B cell (primary cell): ENCODE measurements around the gene ATOSA. TPM values are rescaled to one million over a fixed set of nuclear protein-coding genes. Genes with fewer than 3 reads are reported as not detected.

ENCODE experiments used
- ATAC-seq: fragments of 200-7000 bp; cut with Tn5 transposase; one replicate; pipeline ENCODE4 v1.10.0; 2021; ENCODE audit warnings: low read depth, mild to moderate bottlenecking, moderate number of reproducible peaks, moderate library complexity
- CTCF ChIA-PET: fragments of 350-600 bp; sonication (Branson Sonifier 250); formaldehyde crosslinking; loops from one replicate; lab custom pipeline; 2021; ENCODE audit warnings: antibody characterized with exemption, inconsistent platforms; lab: Charles Lee
- POLR2A ChIA-PET: fragments of 350-600 bp; sonication (Branson Sonifier 250); formaldehyde crosslinking; loops from one replicate; lab custom pipeline; 2021; ENCODE audit warnings: antibody characterized with exemption; lab: Charles Lee
- DNase-seq: peaks from one replicate; pipeline ENCODE4 v3.0.0; 2013
- H2AFZ ChIP-seq: 2 replicates; pipeline ENCODE4 v1.6.1; 2012; ENCODE audit warnings: mild to moderate bottlenecking, low read depth, low read length; ENCODE audit not compliant: insufficient read depth, poor library complexity, severe bottlenecking
- H3K27ac ChIP-seq, 2 donors: 1 replicate in 1 of 2; 2 replicates in 1 of 2; pipeline ENCODE4 v1.5.1; 2012 to 2013; ENCODE audit warnings: low read length in 2 of 2, mild to moderate bottlenecking in 2 of 2, moderate library complexity in 1 of 2
- H3K27me3 ChIP-seq, 4 experiments: fragments of 200-600 bp in 1 of 4; sonication (generic) in 1 of 4; replicated peaks in 1 of 4; 1 replicate in 2 of 4; 2 replicates in 2 of 4; pipeline versions ENCODE4 v1.6.1 to v1.7.0; 2013 to 2016; ENCODE audit warnings: low read length in 3 of 4, mild to moderate bottlenecking in 2 of 4, mixed read lengths in 1 of 4, moderate library complexity in 1 of 4; ENCODE audit not compliant: insufficient read depth in 4 of 4, control insufficient read depth in 3 of 4; ENCODE audit errors: control extremely low read depth in 1 of 4
- H3K36me3 ChIP-seq, 2 experiments: replicated peaks in 1 of 2; 1 replicate in 1 of 2; 2 replicates in 1 of 2; pipeline versions ENCODE4 v1.6.1 to v1.7.1; 2013; ENCODE audit warnings: low read length in 1 of 2; ENCODE audit not compliant: insufficient read depth in 2 of 2, control insufficient read depth in 1 of 2; ENCODE audit errors: control extremely low read depth in 1 of 2, extremely low read depth in 1 of 2
- H3K4me1 ChIP-seq, 2 donors: fragments of 200-600 bp in 1 of 2; sonication (generic) in 1 of 2; 1 replicate in 1 of 2; 2 replicates in 1 of 2; pipeline versions ENCODE4 v1.5.1 to v1.6.1; 2013 to 2017; ENCODE audit warnings: low read length in 2 of 2; ENCODE audit not compliant: control insufficient read depth in 2 of 2, insufficient read depth in 2 of 2
- H3K4me2 ChIP-seq: replicated peaks from 2 replicates; pipeline ENCODE3; 2012; ENCODE audit warnings: mild to moderate bottlenecking, low read depth, low read length; ENCODE audit not compliant: poor library complexity, severe bottlenecking
- H3K4me3 ChIP-seq, 5 experiments: fragments of 200-600 bp in 1 of 5; sonication (generic) in 1 of 5; 1 replicate in 3 of 5; 2 replicates in 2 of 5; pipeline versions ENCODE4 v1.5.1 to v1.7.0; 2011 to 2016; ENCODE audit warnings: low read length in 4 of 5, mild to moderate bottlenecking in 4 of 5, low read depth in 2 of 5, control low read depth in 1 of 5, moderate library complexity in 1 of 5; ENCODE audit not compliant: insufficient read depth in 1 of 5; ENCODE audit errors: control extremely low read depth in 1 of 5, extremely low read depth in 1 of 5
- H3K79me2 ChIP-seq: fragments of 200-600 bp; sonication (generic); one replicate; pipeline ENCODE4 v1.6.0; 2016; ENCODE audit warnings: low read length; ENCODE audit not compliant: control insufficient read depth, insufficient read depth
- H3K9ac ChIP-seq: fragments of 200-600 bp; sonication (generic); 2 replicates; pipeline ENCODE4 v1.6.1; 2017; ENCODE audit warnings: mild to moderate bottlenecking, low read length, moderate library complexity
- H3K9me3 ChIP-seq, 3 donors: one replicate each; pipeline versions ENCODE4 v1.6.1 to v1.7.1; 2013; ENCODE audit warnings: low read length in 2 of 3; ENCODE audit not compliant: control insufficient read depth in 2 of 3, insufficient read depth in 1 of 3; ENCODE audit errors: control extremely low read depth in 1 of 3
- H4K20me1 ChIP-seq: 2 replicates; pipeline ENCODE4 v1.6.0; 2012; ENCODE audit warnings: mild to moderate bottlenecking, low read length; ENCODE audit not compliant: insufficient read depth, control insufficient read depth, poor library complexity, severe bottlenecking
- H3K27ac Mint-ChIP-seq: one replicate; pipeline ENCODE4 v1.8.0; 2021; ENCODE audit warnings: mixed read lengths
- H3K27me3 Mint-ChIP-seq: one replicate; pipeline ENCODE4 v1.8.0; 2021; ENCODE audit warnings: mixed read lengths
- H3K4me1 Mint-ChIP-seq: one replicate; pipeline ENCODE4 v1.8.0; 2021; ENCODE audit warnings: mixed read lengths
- H3K4me3 Mint-ChIP-seq: one replicate; pipeline ENCODE4 v1.8.0; 2021; ENCODE audit warnings: mixed read lengths
- H3K9me3 Mint-ChIP-seq: one replicate; pipeline ENCODE4 v1.8.0; 2022; ENCODE audit warnings: mixed read lengths; ENCODE audit not compliant: insufficient read depth
- EZH2 ChIP-seq: IDR thresholded peaks from 2 replicates; pipeline ENCODE4 v1.6.1; 2012; ENCODE audit warnings: borderline replicate concordance, low read depth, mild to moderate bottlenecking, moderate library complexity, low read length; ENCODE audit not compliant: insufficient read depth, poor library complexity, severe bottlenecking
- WGBS: methylation state at CpG from one replicate; pipeline ENCODE4 v1.1.5; 2013; ENCODE audit warnings: missing lambda C conversion rate; ENCODE audit not compliant: insufficient coverage; 5-methylcytosine and 5-hydroxymethylcytosine counted together
- intact Hi-C: fragments of 100-400 bp; cut with micrococcal nuclease; formaldehyde crosslinking; loops from one replicate; pipeline ENCODE4 v1.10.0; 2022
- polyA plus RNA-seq: library from polyadenylated mRNA; depleted of rRNA; stranded (reverse); fragments of >200 nt; gene quantifications from 2 replicates; pipeline ENCODE4 v1.2.3, GENCODE V29; 2012
- total RNA-seq, 2 donors: library from RNA; stranded (reverse); fragments of 120-200 nt in 1 of 2; gene quantifications; 1 replicate in 1 of 2; 2 replicates in 1 of 2; pipeline versions ENCODE4 v1.2.3 to v1.2.4, GENCODE V29; 2013 to 2022
- TF ChIP-seq, protein P1 (sequence below): fragments of 200-600 bp; IDR thresholded peaks from one replicate; pipeline ENCODE4 v1.8.0; 2022; ENCODE audit warnings: antibody characterized with exemption, mild to moderate bottlenecking

Gene ATOSA
- total and polyA plus RNA-seq, 2 donors (not counting 1 experiment from before 2014, with no cell fraction given) = 73.4 to 198 TPM

DNA sequence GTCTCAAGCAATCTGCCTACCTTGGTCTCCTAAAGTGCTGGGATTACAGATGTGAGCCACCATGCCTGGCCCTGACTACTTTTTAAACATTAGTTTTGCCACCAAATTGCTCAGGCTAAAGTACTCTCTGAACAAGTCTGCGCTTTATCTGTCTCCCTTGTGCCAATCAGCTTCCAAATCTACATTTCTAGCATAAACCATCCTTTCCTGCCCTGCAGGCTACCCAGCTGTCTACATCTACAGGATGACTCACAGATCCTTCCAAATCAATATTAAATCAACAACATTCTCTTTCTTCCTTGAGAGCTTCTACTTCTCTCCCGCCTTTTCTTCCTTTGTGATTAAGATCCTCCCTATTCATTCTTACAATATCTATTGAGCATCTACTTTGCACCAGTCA is 16.0 kb upstream of the ATOSA start:
- no peak overlapping the region for H3K9ac ChIP-seq
- intact Hi-C loops = no loop called here
- H3K9me3 ChIP-seq = no peaks in the 10 kb centered on the region
- 100% methylated on average over 1 of the region's 2 CpGs for WGBS
- POLR2A ChIA-PET = no interaction called here
- no peak overlapping the region for H3K4me3 ChIP-seq
- no peak overlapping the region for H3K4me2 ChIP-seq
- H3K9me3 Mint-ChIP-seq = no peaks in the 10 kb centered on the region
- peaks cover 14% of the 10 kb centered on the region for H3K4me1 Mint-ChIP-seq
- peaks cover 28% of the 10 kb centered on the region for H3K79me2 ChIP-seq
- H3K36me3 ChIP-seq = no peaks in the 10 kb centered on the region
- H4K20me1 ChIP-seq = no peaks in the 10 kb centered on the region
- CTCF ChIA-PET = interaction anchor here (1.4 kb wide), 1 partner anchor 16 kb away, joined by 9 read pairs; the partner anchor contains the start of gene ATOSA
- H3K4me3 Mint-ChIP-seq = no peak overlapping the region
- H3K27me3 ChIP-seq = no peaks in the 10 kb centered on the region
- no peaks in the 10 kb centered on the region for H3K27me3 Mint-ChIP-seq
- H3K27ac ChIP-seq = no peak overlapping the region
- H3K27ac Mint-ChIP-seq = no peak overlapping the region
- H3K4me1 ChIP-seq = peaks cover 8 to 9% of the 10 kb centered on the region in 2 donors
- DNase-seq (no peak), ATAC-seq (no peak)
- H2AFZ ChIP-seq = no peak overlapping the region
- TF ChIP-seq, protein P1, sequence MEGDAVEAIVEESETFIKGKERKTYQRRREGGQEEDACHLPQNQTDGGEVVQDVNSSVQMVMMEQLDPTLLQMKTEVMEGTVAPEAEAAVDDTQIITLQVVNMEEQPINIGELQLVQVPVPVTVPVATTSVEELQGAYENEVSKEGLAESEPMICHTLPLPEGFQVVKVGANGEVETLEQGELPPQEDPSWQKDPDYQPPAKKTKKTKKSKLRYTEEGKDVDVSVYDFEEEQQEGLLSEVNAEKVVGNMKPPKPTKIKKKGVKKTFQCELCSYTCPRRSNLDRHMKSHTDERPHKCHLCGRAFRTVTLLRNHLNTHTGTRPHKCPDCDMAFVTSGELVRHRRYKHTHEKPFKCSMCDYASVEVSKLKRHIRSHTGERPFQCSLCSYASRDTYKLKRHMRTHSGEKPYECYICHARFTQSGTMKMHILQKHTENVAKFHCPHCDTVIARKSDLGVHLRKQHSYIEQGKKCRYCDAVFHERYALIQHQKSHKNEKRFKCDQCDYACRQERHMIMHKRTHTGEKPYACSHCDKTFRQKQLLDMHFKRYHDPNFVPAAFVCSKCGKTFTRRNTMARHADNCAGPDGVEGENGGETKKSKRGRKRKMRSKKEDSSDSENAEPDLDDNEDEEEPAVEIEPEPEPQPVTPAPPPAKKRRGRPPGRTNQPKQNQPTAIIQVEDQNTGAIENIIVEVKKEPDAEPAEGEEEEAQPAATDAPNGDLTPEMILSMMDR = no peak
- TF ChIP-seq EZH2 = no peak

DNA sequence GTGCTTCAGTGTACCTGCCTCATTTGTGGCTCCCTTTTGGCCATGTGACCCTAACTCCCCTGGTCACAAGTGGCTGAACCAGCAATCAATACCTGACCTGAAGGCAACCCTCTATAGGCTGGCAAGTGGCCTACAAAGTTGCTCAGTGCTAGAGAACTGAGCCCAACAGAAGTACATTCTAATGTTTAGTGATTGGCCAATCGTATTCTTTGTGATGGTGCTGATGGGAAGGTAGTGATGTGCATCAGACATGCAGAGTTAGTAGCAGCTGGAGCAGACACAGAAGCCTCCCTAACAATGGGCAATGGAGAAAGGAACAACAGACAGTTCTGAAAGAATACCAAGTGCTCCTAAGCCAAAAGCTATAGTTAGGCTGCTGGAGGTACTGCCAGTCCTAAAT is 10.4 kb upstream of the ATOSA start:
- H3K4me3 ChIP-seq = no peak overlapping the region
- Mint-ChIP-seq H3K4me1 (peaks cover 31% of the 10 kb centered on the region), H3K27ac (no peak overlapping the region), H3K27me3 (no peaks in the 10 kb centered on the region), H3K9me3 (peaks cover 3% of the 10 kb centered on the region), H3K4me3 (no peak overlapping the region)
- H3K9ac ChIP-seq = no peak overlapping the region
- ATAC-seq = no peak
- no peak for TF ChIP-seq EZH2
- TF ChIP-seq, protein P1 = no peak
- H3K4me1 ChIP-seq = peaks cover 18 to 22% of the 10 kb centered on the region in 2 donors
- DNase-seq = no peak
- H3K27me3 ChIP-seq = no peaks in the 10 kb centered on the region
- peaks cover 59% of the 10 kb centered on the region for H3K79me2 ChIP-seq
- 100% methylated on average over 1 of the region's 1 CpG for WGBS
- intact Hi-C loops = loop anchor here (10.0 kb wide), 1 partner anchor 1925 kb away; the partner anchor contains the start of gene SPPL2A
- ChIA-PET CTCF (interaction anchor here (1.0 kb wide), 1 partner anchor 10 kb away, joined by 4 read pairs; the partner anchor contains the start of gene ATOSA), POLR2A (no interaction called here)
- H2AFZ ChIP-seq = no peak overlapping the region
- no peaks in the 10 kb centered on the region for H4K20me1 ChIP-seq
- peaks cover 0 to 5% (median 0%) of the 10 kb centered on the region in 3 donors for H3K9me3 ChIP-seq
- no peaks in the 10 kb centered on the region for H3K36me3 ChIP-seq
- H3K4me2 ChIP-seq = no peak overlapping the region
- no peak overlapping the region for H3K27ac ChIP-seq
